GM19372 (cell line): ENCODE measurements around the gene IFNA7.
A peak's percentile ranks its signal among the peaks of the same experiment; 100 is the strongest.
"Not testable (repeated sequence)": the region's sequence is repeated elsewhere in the genome, so short reads cannot be mapped to it uniquely, and the experiment has no call there.

Experiments
- ATAC-seq: cut with Tn5 transposase; IDR thresholded peaks from one replicate; pipeline ENCODE4 v1.9.1; 2021; ENCODE audit warnings: mild to moderate bottlenecking, low read depth, moderate library complexity; ENCODE audit not compliant: unreplicated experiment

IFNA7 gene

DNA sequence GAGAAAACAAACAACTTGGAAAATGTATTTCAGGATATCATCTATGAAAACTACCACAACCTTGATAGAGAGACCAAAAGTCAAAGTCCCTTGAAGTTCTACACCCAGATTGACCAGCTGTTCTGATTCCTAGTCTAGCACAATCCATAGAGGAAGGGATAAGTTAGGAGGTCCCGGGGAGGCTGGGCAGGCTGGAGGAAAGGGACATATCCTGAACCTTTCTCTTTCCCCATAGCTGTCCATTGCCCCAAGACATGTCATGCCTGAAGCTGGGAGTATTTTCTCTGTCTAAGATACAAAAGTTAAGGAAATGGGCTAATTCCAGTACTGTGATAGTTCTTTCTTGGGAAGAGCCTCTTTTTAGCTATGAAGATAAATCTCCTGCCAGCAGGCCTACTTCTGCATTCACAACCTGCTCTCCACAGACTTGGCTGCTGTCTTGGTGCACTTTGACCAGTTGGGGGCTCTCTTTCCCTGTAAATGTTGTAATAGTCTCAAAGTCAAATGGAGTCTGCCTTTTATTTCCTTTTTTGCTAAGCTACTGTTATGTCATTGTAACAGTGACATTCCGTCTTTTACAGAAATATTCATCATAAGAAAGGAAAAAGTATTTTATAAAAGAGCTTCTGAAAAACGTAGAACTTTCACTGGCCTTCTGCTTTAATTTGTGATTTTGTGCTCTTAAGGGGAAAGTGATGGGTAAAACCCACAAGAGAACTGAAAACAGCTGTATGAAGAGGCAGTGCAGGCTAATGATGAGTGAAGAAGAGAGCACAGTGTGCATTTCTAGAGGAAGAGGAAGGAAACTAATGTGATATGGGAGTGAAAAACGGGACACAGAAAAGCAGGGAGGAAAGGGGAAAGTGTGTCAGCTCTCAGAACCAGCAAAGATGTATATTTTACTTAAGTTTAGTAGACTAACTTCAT is 18.9 kb downstream of the IFNA7 start:
- ATAC-seq, result peak; percentile 79

DNA sequence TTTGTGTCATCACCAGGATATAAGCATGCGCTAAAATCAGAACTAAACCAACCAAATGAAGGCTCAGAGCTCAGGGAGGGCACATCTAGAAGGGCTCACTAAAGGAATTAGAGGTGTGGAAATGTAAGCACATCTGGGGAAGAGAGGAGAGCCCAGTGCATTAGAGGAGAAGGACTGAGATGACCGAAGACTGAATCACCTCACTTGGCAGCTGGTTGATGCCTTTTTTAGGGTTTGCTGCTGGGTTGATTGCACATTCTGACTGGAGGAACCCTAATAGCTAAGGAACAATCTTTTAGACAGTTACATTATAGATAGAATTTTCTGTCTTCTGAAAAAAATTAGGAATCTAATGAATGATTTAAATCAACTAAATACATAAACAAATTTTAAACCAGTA is 27.3 kb downstream of the IFNA7 start:
- ATAC-seq, result no peak

DNA sequence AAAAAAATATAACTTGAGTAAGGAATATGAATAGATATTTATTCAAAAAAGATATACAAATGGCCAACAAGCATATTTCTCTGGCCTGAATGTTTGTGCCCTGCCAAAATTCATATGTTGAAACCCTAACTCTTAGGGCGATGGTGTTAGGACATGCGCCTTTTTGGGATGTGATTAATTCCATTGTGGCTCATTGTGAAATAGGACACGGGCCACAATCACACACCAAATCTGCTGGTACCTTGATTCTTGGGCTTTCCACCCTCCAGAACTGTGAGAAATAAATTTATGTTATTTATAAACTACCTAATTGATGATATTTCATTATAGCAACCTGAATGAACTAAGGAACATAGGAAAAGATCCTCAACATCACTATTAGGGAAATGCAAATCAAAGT is 29.8 kb downstream of the IFNA7 start:
- no peak for ATAC-seq

DNA sequence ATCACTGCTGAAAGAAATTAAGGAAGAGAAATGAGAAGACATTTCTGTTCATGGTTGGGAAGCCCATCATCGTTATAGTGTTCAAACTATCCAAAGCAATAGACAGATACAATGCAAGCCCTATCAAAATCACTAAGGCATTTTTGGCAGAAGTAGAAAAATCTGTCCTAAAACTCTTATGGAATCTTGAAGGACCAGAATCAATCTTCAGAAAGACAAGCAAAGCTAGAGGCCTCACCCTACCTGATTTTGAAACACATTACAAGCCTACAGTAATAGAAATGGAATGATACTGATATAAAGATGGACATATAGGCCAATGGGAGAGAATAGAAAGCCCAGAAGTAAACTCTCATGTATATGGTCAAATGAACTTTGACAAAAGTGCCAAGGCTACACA is 30.7 kb downstream of the IFNA7 start:
- ATAC-seq, result no peak

DNA sequence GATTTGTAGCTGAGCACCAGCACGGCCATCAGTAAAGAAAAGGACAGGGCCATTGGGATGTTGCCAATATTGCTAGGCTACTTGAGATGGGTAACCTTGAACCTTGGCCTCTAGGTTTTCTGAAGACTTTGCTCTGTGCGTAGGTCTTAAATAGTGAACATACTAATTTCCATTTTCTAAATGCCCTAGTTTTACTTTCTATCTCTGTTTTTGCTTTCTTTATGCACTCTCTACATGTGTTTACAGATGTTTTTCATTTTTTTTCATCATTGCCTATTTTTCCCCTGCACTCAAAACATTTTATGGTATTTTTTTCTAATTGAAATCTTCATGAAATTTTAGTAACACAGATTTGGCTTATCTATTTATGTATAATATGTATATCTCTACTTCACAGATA is 35.4 kb downstream of the IFNA7 start, which contains the start of gene IFNA21:
Gene IFNA21, minus strand, starts transcription at position 101 of the 400 bp plus-strand sequence. Its CDS starts 48 bp downstream, at position 53.
- ATAC-seq, result not testable (repeated sequence)

DNA sequence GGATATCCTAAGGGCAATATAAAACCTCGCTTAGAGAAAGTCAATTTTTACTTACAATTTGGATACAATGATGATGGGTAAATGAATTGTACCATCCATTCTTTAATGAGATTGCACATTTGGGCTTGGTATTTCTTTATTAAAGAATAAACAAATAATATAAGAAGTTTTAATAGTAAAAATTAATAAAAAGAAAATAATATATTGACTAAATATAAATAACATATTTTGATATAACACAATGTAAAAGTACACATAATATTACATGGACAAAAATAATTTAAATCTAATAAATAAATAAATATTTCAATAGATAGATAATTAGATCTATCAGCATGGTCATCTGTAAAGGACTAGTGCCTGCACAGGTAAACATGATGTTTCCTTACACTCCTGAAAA is 36.5 kb downstream of the IFNA7 start:
- no peak for ATAC-seq

DNA sequence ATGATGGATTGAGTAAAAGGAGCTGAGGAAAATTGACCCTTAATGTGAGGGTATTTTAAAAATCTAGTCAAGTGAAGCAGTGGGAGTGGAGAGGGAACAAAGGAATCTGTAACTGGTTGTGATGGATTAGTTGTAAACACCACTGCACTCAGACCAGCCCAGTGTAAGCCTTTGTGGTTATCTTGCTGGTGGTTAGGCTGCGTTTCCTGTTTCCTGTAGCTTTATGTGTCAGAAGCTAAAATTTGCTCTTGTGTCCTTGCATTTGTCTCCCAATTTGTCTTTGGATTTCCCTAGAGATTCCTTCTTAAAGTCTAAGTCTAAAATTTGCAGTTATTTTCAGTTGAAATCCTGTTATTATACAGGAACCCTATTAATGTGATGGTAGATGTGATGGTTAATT is 41.8 kb downstream of the IFNA7 start:
- peak; percentile 93 for ATAC-seq

DNA sequence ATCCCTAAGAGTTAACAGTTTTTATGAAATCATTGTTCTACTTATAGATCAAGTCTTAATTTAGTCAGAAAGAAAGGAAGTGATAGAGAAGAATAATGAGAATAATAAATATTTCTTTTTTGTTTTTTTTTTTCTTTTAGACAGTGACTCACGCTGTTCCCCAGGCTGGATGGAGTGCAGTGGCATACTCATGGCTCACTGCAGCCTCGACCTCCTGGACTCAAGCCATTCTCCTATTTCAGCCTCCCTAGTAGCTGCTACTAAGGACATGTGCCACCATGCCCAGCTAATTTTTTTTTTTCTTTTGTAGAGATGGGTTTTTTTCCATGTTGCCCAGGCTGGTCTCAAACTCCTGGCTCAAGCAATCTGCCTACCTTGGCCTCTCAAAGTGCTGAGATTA is 46.5 kb downstream of the IFNA7 start:
- no peak for ATAC-seq

DNA sequence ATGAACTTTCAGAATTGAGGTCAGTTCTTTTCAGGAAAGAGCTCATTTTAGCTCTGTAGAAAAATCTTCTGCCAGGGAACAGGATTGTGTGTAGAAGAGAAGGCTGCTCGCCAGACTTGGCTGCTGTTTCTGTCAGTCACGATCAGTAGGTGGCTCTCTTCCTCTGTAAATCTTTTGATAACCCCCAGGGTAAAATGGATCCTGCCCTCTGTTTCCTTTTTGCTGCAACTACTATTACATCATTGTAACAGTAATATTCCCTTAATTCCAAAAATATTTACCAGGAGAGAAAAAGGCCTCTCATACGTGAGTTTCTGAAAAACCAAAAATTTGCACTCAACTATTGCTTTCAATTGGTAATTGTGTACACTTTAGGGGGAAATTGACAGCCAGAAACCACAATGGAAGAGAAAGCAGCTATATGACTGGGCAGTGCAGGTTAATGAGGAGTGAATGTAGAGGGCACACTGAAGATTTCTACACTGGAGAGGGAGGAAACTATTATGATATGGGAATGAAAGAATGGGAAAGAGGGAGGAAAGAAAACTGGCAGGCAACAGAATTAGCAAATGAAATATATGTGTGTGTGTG is 47.9 kb downstream of the IFNA7 start:
- ATAC-seq, result peak; percentile 87

DNA sequence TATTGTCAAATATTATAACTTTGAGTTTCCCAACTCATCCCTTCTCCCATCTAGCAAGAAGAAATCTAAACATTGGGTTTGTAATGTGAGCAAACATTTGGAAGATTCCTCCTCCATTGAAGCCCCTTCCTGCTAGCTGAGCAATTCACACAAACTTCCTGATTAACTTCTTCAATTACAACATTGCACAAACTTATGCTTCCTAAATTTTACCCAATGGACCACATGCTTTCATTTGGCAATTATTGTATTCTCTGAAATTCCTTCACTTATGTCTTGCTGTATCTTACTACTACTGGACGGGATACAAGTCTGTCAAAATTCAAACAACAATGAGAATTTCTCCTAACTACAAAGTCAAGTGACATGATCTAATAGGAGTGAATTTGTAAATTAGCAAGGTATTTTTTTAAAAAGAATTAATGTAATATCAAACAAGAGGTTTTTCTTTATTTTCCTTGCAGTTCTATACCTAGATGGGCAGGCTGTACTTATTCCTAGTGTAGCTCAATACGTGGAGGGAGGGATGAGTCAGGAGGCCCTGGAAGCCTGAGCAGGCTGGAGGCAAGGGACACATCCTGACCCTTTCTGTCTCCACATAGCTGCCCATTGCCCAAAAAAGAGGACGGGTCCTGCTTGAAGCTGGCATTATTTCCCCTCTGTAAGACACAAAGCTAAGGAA is 48.5 kb downstream of the IFNA7 start:
- peak; percentile 34 for ATAC-seq
